HG03520 (cell line): ENCODE data around the gene SLC1A5.
"Not testable (repeated sequence)": the region's sequence is repeated elsewhere in the genome, so short reads cannot be mapped to it uniquely, and the experiment has no call there.

Source experiments
- ATAC-seq: cut with Tn5 transposase; IDR thresholded peaks from one replicate; pipeline ENCODE4 v1.9.1; 2021; ENCODE audit warnings: mild to moderate bottlenecking, moderate library complexity; ENCODE audit not compliant: unreplicated experiment

The SLC1A5 gene

GRCh38 chr19:46802152-46802551 is 13.8 kb upstream of the SLC1A5 start:
- ATAC-seq: no peak

- no peak for ATAC-seq
These were observed 10.3 kb upstream of the SLC1A5 start for GRCh38 chr19:46798713-46799112.

- no peak for ATAC-seq
These were observed 9.5 kb upstream of the SLC1A5 start for GRCh38 chr19:46797881-46798280.

GRCh38 chr19:46791944-46792343 is 3.5 kb upstream of the SLC1A5 start:
- ATAC-seq: no peak

GRCh38 chr19:46789371-46789770 is 977 bp upstream of the SLC1A5 start:
- no peak for ATAC-seq

- no peak for ATAC-seq
These were observed 559 bp upstream of the SLC1A5 start for GRCh38 chr19:46788968-46789338.

- no peak for ATAC-seq
These were observed 798 bp downstream of the SLC1A5 start for GRCh38 chr19:46787331-46788261.

GRCh38 chr19:46787040-46787330 is 1.4 kb downstream of the SLC1A5 start:
- no peak for ATAC-seq

GRCh38 chr19:46786236-46787039 is 2.0 kb downstream of the SLC1A5 start:
- ATAC-seq: no peak

GRCh38 chr19:46785980-46786235 is 2.5 kb downstream of the SLC1A5 start:
- no peak for ATAC-seq

GRCh38 chr19:46785054-46785979 is 3.1 kb downstream of the SLC1A5 start:
- ATAC-seq: no peak

GRCh38 chr19:46784262-46785053 is 3.9 kb downstream of the SLC1A5 start:
- no peak for ATAC-seq

- no peak for ATAC-seq
These were observed 4.7 kb downstream of the SLC1A5 start for GRCh38 chr19:46783670-46784069.

GRCh38 chr19:46782355-46783019 is 5.9 kb downstream of the SLC1A5 start:
- no peak for ATAC-seq

- ATAC-seq: not testable (repeated sequence)
These were observed 10.3 kb downstream of the SLC1A5 start for GRCh38 chr19:46777956-46778645.

GRCh38 chr19:46776927-46777911 is 11.2 kb downstream of the SLC1A5 start:
- no peak for ATAC-seq

- no peak for ATAC-seq
These were observed 12.6 kb downstream of the SLC1A5 start for GRCh38 chr19:46775642-46776258.

- no peak for ATAC-seq
These were observed 15.4 kb downstream of the SLC1A5 start for GRCh38 chr19:46773018-46773399.
